Gastroesophageal sphincter (tissue), 4 donors: ENCODE data around the gene MAP3K3. TPM values are rescaled to one million over a fixed set of nuclear protein-coding genes. Genes with fewer than 3 reads are reported as not detected.

Source experiments
- ATAC-seq: fragments of 150-250 bp; one replicate; pipeline ENCODE4 v1.9.1; 2016; ENCODE audit warnings: mild to moderate bottlenecking, moderate library complexity
- H3K27ac ChIP-seq, 4 donors: fragments of 200-600 bp; sonication (generic) in 3 of 4; 1 replicate in 3 of 4; 2 replicates in 1 of 4; pipeline ENCODE4 v1.5.1; 2016 to 2019
- H3K27me3 ChIP-seq: fragments of 200-600 bp; sonication (generic); one replicate; pipeline ENCODE4 v1.5.1; 2019
- H3K36me3 ChIP-seq, 2 donors: fragments of 200-600 bp; sonication (generic); one replicate each; pipeline ENCODE4 v1.5.1; 2019; ENCODE audit warnings: control low read depth in 1 of 2
- H3K4me1 ChIP-seq, 3 donors: fragments of 200-600 bp; sonication (generic); 1 replicate in 2 of 3; 2 replicates in 1 of 3; pipeline ENCODE4 v1.5.1; 2016 to 2019; ENCODE audit warnings: control low read depth in 2 of 3
- H3K4me3 ChIP-seq, 2 donors: fragments of 200-600 bp; sonication (generic); one replicate each; pipeline ENCODE4 v1.5.1; 2019; ENCODE audit warnings: mild to moderate bottlenecking in 1 of 2, moderate library complexity in 1 of 2
- H3K9me3 ChIP-seq, 3 donors: fragments of 200-600 bp; sonication (generic); one replicate each; pipeline ENCODE4 v1.5.1; 2017 to 2019; ENCODE audit warnings: control low read depth in 2 of 3
- EP300 ChIP-seq: sonication (generic); formaldehyde crosslinking; IDR thresholded peaks from one replicate; pipeline ENCODE4 v1.6.1; 2017; ENCODE audit warnings: antibody characterized with exemption, mild to moderate bottlenecking
- POLR2A ChIP-seq, 2 donors: fragments of 450-650 bp; IDR thresholded peaks; one replicate each; pipeline ENCODE4 v1.6.1; 2017; ENCODE audit warnings: antibody characterized with exemption in 2 of 2, mild to moderate bottlenecking in 2 of 2, moderate library complexity in 1 of 2
- POLR2AphosphoS5 ChIP-seq: sonication (generic); formaldehyde crosslinking; IDR thresholded peaks from one replicate; pipeline ENCODE4 v1.6.1; 2017; ENCODE audit warnings: antibody characterized with exemption
- WGBS, 2 donors: methylation state at CpG; one replicate each; pipeline ENCODE4 v1.1.5; 2018; ENCODE audit warnings: low coverage in 1 of 2; 5-methylcytosine and 5-hydroxymethylcytosine counted together
- total RNA-seq, 4 donors: library from RNA; depleted of rRNA; stranded (reverse); fragments of >200 nt; gene quantifications; one replicate each; pipeline ENCODE4 v1.1.0, GENCODE V29; 2016
- TF ChIP-seq, protein P1 (sequence below), 4 experiments: fragments of 200-600 bp in 2 of 4; fragments of 450-650 bp in 2 of 4; sonication (generic) in 1 of 4; IDR thresholded peaks; one replicate each; pipeline ENCODE4 v1.5.1; 2017 to 2019; ENCODE audit warnings: antibody characterized with exemption in 4 of 4, mild to moderate bottlenecking in 2 of 4, moderate library complexity in 2 of 4

MAP3K3 gene
- total RNA-seq, 4 donors from 2014 or later = 64.9 to 108 (median 85.7) TPM

DNA sequence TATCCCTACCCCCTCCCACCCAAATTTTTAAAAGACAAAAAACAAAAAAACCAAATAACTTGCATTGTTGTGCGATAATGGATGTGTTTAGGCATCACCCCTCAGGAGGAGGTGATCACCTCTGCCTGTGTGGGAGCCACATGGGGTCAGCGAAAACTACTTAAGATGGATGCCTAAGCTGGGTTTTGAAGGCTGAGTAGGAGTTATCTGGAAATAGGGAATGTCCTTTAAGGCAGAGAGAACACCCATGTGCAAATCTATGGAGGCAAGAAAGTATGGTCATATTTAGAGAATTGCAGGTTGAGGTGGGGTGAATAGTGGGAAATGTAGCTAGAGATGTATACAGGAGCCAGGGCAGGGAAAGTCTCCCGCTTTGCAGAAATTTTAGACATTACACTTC, 27.1 kb upstream of the MAP3K3 start:
- Histone ChIP-seq H3K27ac (no peak overlapping the region), H3K4me1 (peaks cover 2 to 4% (median 3%) of the 10 kb centered on the region in 3 donors), H3K27me3 (no peaks in the 10 kb centered on the region), H3K4me3 (no peak overlapping the region), H3K9me3 (no peaks in the 10 kb centered on the region), H3K36me3 (peaks cover 0 to 45% of the 10 kb centered on the region in 2 donors)
- ATAC-seq = no peak
- 97 to 98% methylated on average over 3 of the region's 3 CpGs for WGBS, 2 donors
- TF ChIP-seq POLR2A (IDR thresholded peaks at IDR 0.05) (no peak), POLR2AphosphoS5 (no peak), EP300 (no peak)
- TF ChIP-seq, protein P1, sequence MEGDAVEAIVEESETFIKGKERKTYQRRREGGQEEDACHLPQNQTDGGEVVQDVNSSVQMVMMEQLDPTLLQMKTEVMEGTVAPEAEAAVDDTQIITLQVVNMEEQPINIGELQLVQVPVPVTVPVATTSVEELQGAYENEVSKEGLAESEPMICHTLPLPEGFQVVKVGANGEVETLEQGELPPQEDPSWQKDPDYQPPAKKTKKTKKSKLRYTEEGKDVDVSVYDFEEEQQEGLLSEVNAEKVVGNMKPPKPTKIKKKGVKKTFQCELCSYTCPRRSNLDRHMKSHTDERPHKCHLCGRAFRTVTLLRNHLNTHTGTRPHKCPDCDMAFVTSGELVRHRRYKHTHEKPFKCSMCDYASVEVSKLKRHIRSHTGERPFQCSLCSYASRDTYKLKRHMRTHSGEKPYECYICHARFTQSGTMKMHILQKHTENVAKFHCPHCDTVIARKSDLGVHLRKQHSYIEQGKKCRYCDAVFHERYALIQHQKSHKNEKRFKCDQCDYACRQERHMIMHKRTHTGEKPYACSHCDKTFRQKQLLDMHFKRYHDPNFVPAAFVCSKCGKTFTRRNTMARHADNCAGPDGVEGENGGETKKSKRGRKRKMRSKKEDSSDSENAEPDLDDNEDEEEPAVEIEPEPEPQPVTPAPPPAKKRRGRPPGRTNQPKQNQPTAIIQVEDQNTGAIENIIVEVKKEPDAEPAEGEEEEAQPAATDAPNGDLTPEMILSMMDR (IDR thresholded peaks at IDR 0.05) = no peak

GRCh38 chr17:63596856-63597586, 25.2 kb upstream of the MAP3K3 start:
- peaks cover 0 to 26% of the 10 kb centered on the region in 2 donors for H3K36me3 ChIP-seq
- no peak overlapping the region for H3K27ac ChIP-seq
- H3K4me3 ChIP-seq = no peak overlapping the region
- no peaks in the 10 kb centered on the region for H3K9me3 ChIP-seq
- no peaks in the 10 kb centered on the region for H3K27me3 ChIP-seq
- TF ChIP-seq POLR2AphosphoS5 (no peak), EP300 (no peak), POLR2A (IDR thresholded peaks at IDR 0.05) (no peak)
- TF ChIP-seq, protein P1 (IDR thresholded peaks at IDR 0.05) = no peak
- 61 to 64% methylated on average over 4 of the region's 6 CpGs for WGBS, 2 donors
- H3K4me1 ChIP-seq = peaks cover 3 to 21% (median 4%) of the 10 kb centered on the region in 3 donors
- no peak for ATAC-seq

DNA sequence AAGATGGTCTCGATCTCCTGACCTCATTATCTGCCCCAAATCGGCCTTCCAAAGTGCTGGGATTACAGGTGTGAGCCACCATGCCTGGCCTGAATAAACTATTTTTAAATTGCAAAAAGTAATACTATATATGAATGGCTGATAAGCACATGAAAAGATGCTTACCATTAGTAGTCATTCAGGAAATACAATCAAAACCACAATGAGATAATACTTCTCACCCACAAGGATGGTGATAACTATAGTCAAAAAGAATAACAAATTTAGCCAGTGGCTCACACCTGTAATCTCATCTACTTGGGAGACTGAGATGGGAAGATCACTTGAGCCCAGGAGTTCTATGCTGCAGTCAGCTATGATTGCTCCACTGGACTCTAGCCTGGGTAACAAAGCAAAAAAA, 23.9 kb upstream of the MAP3K3 start:
- no peak for ATAC-seq
- no peak overlapping the region for H3K4me3 ChIP-seq
- H3K27me3 ChIP-seq = no peaks in the 10 kb centered on the region
- peaks cover 0 to 19% of the 10 kb centered on the region in 2 donors for H3K36me3 ChIP-seq
- WGBS, 2 donors = 86 to 90% methylated on average over 2 of the region's 2 CpGs
- H3K9me3 ChIP-seq = no peaks in the 10 kb centered on the region
- TF ChIP-seq EP300 (no peak), POLR2A (IDR thresholded peaks at IDR 0.05) (no peak), POLR2AphosphoS5 (no peak)
- TF ChIP-seq, protein P1 (IDR thresholded peaks at IDR 0.05) = no peak
- no peak overlapping the region for H3K27ac ChIP-seq
- peaks cover 3 to 28% (median 4%) of the 10 kb centered on the region in 3 donors for H3K4me1 ChIP-seq

DNA sequence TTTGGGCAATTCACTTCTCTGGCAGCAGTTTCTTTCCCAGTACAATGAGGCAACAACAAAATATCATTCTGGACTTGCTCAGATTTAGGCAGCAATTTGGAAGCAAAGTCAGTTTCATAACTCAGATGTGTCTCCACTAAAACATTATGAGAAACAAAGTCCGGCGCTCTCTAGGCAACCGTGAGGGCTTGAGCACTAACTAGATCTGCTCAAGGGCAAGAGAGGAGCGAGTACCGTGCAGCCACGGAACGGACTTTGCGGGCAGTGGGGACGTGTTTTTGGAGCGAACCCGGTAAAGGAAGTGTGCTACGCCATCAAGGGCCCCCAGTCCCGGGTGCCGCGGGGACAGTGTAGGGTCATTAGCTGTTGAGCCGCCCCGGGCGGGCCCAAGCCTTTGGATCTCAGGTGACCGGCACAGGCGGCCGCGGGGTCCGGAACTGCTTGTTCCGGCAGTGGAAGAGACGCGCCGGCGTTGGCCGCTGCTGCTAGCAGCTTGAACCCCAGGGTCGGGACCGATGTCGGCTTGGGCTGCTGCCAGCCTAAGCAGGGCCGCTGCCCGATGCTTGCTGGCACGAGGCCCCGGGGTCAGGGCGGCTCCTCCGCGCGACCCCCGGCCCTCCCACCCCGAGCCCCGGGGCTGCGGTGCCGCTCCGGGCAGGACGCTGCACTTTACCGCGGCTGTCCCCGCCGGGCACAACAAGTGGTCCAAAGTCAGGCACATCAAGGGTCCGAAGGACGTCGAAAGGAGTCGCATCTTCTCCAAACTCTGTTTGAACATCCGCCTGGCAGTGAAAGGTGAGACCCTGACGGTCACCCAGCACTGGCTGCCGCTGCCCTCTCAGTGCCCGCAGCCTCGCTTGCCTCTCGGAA, 21.4 kb upstream of the MAP3K3 start, which contains the start of gene TACO1:
TSS of gene TACO1 (plus strand) at position 327 of the 870 bp plus-strand sequence. CDS start at position 516, 189 bp downstream.
- peaks cover 0 to 27% of the 10 kb centered on the region in 2 donors for H3K36me3 ChIP-seq
- no peak for TF ChIP-seq EP300
- TF ChIP-seq POLR2AphosphoS5 = peak; percentile 76
- peak; percentile 61 to 62 for TF ChIP-seq POLR2A (IDR thresholded peaks at IDR 0.05)
- TF ChIP-seq, protein P1 (IDR thresholded peaks at IDR 0.05) = peak in 1 of 4 experiments; percentile 23
- H3K9me3 ChIP-seq = no peaks in the 10 kb centered on the region
- ATAC-seq = peak; percentile 93
- no peaks in the 10 kb centered on the region for H3K27me3 ChIP-seq
- H3K4me3 ChIP-seq = peak within 1 kb of the TSS; percentile 57 to 91
- H3K27ac ChIP-seq = peak within 1 kb of the TSS; percentile 57 to 93 (median 90)
- WGBS, 2 donors = 1 to 3% methylated on average over 12 to 21 of the region's 61 CpGs
- H3K4me1 ChIP-seq = peaks cover 3 to 28% (median 4%) of the 10 kb centered on the region in 3 donors
